Gastroesophageal sphincter (tissue), 4 donors: ENCODE measurements around the gene ZSCAN18. TPM values are rescaled to one million over a fixed set of nuclear protein-coding genes. Genes with fewer than 3 reads are reported as not detected.
A peak's percentile ranks its signal among the peaks of the same experiment; 100 is the strongest.

Experiments used
- ATAC-seq: fragments of 150-250 bp; one replicate; pipeline ENCODE4 v1.9.1; 2016; ENCODE audit warnings: mild to moderate bottlenecking, moderate library complexity
- H3K27ac ChIP-seq, 4 donors: fragments of 200-600 bp; sonication (generic) in 3 of 4; 1 replicate in 3 of 4; 2 replicates in 1 of 4; pipeline ENCODE4 v1.5.1; 2016 to 2019
- H3K27me3 ChIP-seq: fragments of 200-600 bp; sonication (generic); one replicate; pipeline ENCODE4 v1.5.1; 2019
- H3K36me3 ChIP-seq, 2 donors: fragments of 200-600 bp; sonication (generic); one replicate each; pipeline ENCODE4 v1.5.1; 2019; ENCODE audit warnings: control low read depth in 1 of 2
- H3K4me1 ChIP-seq, 3 donors: fragments of 200-600 bp; sonication (generic); 1 replicate in 2 of 3; 2 replicates in 1 of 3; pipeline ENCODE4 v1.5.1; 2016 to 2019; ENCODE audit warnings: control low read depth in 2 of 3
- H3K4me3 ChIP-seq, 2 donors: fragments of 200-600 bp; sonication (generic); one replicate each; pipeline ENCODE4 v1.5.1; 2019; ENCODE audit warnings: mild to moderate bottlenecking in 1 of 2, moderate library complexity in 1 of 2
- H3K9me3 ChIP-seq, 3 donors: fragments of 200-600 bp; sonication (generic); one replicate each; pipeline ENCODE4 v1.5.1; 2017 to 2019; ENCODE audit warnings: control low read depth in 2 of 3
- EP300 ChIP-seq: sonication (generic); formaldehyde crosslinking; IDR thresholded peaks from one replicate; pipeline ENCODE4 v1.6.1; 2017; ENCODE audit warnings: antibody characterized with exemption, mild to moderate bottlenecking
- POLR2A ChIP-seq, 2 donors: fragments of 450-650 bp; IDR thresholded peaks; one replicate each; pipeline ENCODE4 v1.6.1; 2017; ENCODE audit warnings: antibody characterized with exemption in 2 of 2, mild to moderate bottlenecking in 2 of 2, moderate library complexity in 1 of 2
- POLR2AphosphoS5 ChIP-seq: sonication (generic); formaldehyde crosslinking; IDR thresholded peaks from one replicate; pipeline ENCODE4 v1.6.1; 2017; ENCODE audit warnings: antibody characterized with exemption
- WGBS, 2 donors: methylation state at CpG; one replicate each; pipeline ENCODE4 v1.1.5; 2018; ENCODE audit warnings: low coverage in 1 of 2; 5-methylcytosine and 5-hydroxymethylcytosine counted together
- total RNA-seq, 4 donors: library from RNA; depleted of rRNA; stranded (reverse); fragments of >200 nt; gene quantifications; one replicate each; pipeline ENCODE4 v1.1.0, GENCODE V29; 2016
- TF ChIP-seq, protein P1 (sequence below), 4 experiments: fragments of 200-600 bp in 2 of 4; fragments of 450-650 bp in 2 of 4; sonication (generic) in 1 of 4; IDR thresholded peaks; one replicate each; pipeline ENCODE4 v1.5.1; 2017 to 2019; ENCODE audit warnings: antibody characterized with exemption in 4 of 4, mild to moderate bottlenecking in 2 of 4, moderate library complexity in 2 of 4

The ZSCAN18 gene
- total RNA-seq, 4 donors from 2014 or later, result 82.4 to 144 (median 123) TPM

DNA sequence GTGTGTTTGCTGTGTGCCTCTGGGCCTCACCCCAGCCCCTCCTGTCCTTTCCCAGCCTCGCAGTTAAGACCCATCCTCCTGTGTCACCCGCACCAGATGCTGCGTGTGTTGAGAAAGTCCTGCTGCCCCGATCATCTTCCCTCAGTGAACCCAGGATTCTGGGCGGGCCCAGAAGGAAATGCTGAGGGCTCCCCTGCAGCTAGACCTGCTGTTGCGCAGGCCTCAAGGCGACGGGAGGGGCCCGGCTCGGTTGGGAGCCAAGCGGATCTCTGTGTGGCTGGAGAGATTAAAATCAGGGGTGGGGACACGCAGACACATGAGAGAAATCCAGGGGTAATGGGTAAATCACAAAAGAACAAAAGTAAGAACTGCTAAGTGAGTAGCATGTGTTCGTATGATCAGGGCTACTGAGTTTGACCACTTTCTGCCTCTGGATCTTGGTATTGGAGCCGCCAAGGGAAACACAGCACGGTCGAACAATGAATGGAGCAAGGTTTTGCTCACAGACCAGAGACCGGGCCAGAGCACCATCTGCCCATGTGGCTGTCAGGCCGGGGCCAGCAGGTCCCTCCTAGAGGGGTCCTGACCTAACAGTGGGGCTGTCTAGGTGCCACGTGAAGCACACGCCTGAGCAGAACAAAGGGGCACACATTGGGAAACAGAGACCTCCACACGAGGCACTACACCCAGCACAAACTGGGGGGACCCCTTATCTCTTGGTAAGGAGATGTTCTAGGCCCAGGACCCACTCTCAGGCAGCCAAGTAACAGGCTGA lies 57.1 kb downstream of the ZSCAN18 start:
- WGBS, 2 donors, result 76 to 100% methylated on average over 1 to 7 of the region's 21 CpGs
- peaks cover 0 to 13% (median 0%) of the 10 kb centered on the region in 3 donors for H3K4me1 ChIP-seq
- H3K4me3 ChIP-seq, result no peak overlapping the region
- peaks cover 39% of the 10 kb centered on the region for H3K27me3 ChIP-seq
- peaks cover 0 to 81% (median 1%) of the 10 kb centered on the region in 3 donors for H3K9me3 ChIP-seq
- no peak overlapping the region for H3K27ac ChIP-seq
- TF ChIP-seq POLR2AphosphoS5, result no peak
- TF ChIP-seq POLR2A (IDR thresholded peaks at IDR 0.05), result no peak
- TF ChIP-seq EP300, result no peak
- TF ChIP-seq, protein P1, sequence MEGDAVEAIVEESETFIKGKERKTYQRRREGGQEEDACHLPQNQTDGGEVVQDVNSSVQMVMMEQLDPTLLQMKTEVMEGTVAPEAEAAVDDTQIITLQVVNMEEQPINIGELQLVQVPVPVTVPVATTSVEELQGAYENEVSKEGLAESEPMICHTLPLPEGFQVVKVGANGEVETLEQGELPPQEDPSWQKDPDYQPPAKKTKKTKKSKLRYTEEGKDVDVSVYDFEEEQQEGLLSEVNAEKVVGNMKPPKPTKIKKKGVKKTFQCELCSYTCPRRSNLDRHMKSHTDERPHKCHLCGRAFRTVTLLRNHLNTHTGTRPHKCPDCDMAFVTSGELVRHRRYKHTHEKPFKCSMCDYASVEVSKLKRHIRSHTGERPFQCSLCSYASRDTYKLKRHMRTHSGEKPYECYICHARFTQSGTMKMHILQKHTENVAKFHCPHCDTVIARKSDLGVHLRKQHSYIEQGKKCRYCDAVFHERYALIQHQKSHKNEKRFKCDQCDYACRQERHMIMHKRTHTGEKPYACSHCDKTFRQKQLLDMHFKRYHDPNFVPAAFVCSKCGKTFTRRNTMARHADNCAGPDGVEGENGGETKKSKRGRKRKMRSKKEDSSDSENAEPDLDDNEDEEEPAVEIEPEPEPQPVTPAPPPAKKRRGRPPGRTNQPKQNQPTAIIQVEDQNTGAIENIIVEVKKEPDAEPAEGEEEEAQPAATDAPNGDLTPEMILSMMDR (IDR thresholded peaks at IDR 0.05), result no peak
- no peaks in the 10 kb centered on the region for H3K36me3 ChIP-seq
- ATAC-seq, result no peak

DNA sequence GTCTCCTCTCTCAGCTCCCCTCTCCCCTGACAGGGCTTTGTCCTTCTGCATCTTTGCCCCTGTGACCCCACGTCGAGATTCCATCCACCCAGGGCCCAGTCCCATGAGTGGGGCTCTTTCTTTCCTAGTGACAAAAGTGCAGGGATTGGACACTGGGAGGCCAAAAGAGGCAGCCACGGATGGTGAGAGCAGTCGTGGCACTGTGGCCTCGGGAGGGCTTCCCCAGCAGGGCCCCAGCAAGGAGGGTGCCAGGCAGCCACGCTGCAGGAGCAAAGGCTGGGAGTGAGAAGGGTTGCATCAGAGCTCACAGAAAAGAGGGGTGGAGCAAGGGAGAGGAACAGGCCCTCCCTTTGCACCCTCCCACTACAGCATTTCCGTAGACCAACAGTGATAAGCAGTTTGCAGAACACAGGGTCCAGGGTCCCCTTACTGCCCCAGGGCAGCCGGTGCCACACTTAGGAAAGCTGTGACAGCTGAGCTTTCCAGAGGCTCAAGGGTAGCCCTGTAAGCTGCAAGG lies 59.3 kb downstream of the ZSCAN18 start:
- no peak overlapping the region for H3K4me3 ChIP-seq
- peaks cover 0 to 21% (median 0%) of the 10 kb centered on the region in 3 donors for H3K4me1 ChIP-seq
- ATAC-seq, result no peak
- H3K36me3 ChIP-seq, result no peaks in the 10 kb centered on the region
- 31% methylated on average over 6 of the region's 8 CpGs; no CpG with 5 or more reads in 1 of the 2 donors for WGBS, 2 donors
- TF ChIP-seq POLR2AphosphoS5, result no peak
- TF ChIP-seq EP300, result no peak
- TF ChIP-seq, protein P1 (IDR thresholded peaks at IDR 0.05), result no peak
- no peak for TF ChIP-seq POLR2A (IDR thresholded peaks at IDR 0.05)
- no peak overlapping the region for H3K27ac ChIP-seq
- peaks cover 51% of the 10 kb centered on the region for H3K27me3 ChIP-seq
- H3K9me3 ChIP-seq, result peaks cover 0 to 77% (median 1%) of the 10 kb centered on the region in 3 donors

DNA sequence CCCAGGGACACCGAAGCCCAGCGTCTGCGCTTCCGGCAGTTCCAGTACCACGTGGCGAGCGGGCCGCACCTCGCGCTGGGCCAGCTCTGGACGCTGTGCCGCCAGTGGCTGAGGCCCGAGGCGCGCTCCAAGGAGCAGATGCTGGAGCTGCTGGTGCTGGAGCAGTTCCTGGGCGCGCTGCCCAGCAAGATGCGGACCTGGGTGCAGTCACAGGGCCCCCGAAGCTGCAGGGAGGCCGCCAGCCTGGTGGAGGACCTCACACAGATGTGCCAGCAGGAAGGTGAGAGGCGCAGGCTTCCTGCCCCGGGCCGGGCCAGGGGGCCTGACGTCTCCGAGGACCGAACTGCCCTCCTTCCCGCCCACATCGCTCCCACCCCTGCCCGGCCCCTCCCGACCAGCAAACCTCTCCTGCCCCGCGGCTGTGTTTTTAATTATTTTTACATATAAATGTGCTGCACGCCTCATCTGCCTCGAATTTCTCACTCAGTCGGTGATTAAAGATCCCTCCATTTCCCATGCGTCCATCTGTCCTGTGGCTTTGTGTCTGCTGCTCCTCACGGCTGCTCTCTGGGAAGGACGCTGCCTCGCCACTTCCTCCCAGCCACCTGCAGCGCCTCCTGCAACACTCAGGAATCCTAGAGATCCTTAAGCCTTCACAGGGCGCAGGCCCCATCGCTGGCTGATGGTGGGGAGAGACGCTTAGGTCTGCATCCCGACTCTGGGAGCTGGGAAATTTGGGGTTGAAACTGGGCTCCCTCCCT lies 59.9 kb downstream of the ZSCAN18 start:
- Histone ChIP-seq H3K4me3 (peak overlapping the region in 1 of 2 donors; percentile 18), H3K36me3 (no peaks in the 10 kb centered on the region), H3K9me3 (peaks cover 0 to 74% (median 1%) of the 10 kb centered on the region in 3 donors), H3K27ac (no peak overlapping the region), H3K4me1 (peaks cover 0 to 27% (median 0%) of the 10 kb centered on the region in 3 donors), H3K27me3 (peaks cover 54% of the 10 kb centered on the region)
- 16 to 19% methylated on average over 9 to 12 of the region's 44 CpGs for WGBS, 2 donors
- ATAC-seq, result no peak
- TF ChIP-seq POLR2A (IDR thresholded peaks at IDR 0.05) (no peak), POLR2AphosphoS5 (no peak), EP300 (no peak)
- TF ChIP-seq, protein P1 (IDR thresholded peaks at IDR 0.05), result no peak

DNA sequence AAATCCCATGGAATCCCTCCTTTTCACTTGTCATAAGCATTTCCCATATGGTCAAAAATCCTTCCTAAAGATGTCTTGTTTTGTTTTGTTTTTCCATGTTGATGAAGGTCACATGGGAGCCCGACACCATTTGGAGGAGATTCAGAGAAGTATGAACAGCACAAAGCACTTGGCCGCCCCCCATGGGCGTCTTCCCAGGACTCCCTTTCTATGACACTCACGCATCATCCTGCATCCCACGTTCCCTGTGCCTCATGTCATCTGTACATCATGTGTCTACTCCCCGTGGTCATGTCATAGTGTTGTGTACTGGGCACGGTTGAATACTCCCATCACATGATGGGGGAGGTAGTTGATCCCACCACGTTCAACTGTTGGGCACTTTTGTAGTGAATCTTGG lies 62.2 kb downstream of the ZSCAN18 start:
- Histone ChIP-seq H3K4me1 (peaks cover 0 to 28% (median 0%) of the 10 kb centered on the region in 3 donors), H3K27ac (no peak overlapping the region), H3K9me3 (peaks cover 0 to 53% (median 0%) of the 10 kb centered on the region in 3 donors), H3K27me3 (peaks cover 43% of the 10 kb centered on the region), H3K4me3 (no peak overlapping the region), H3K36me3 (no peaks in the 10 kb centered on the region)
- no peak for ATAC-seq
- TF ChIP-seq, protein P1 (IDR thresholded peaks at IDR 0.05), result no peak
- TF ChIP-seq POLR2A (IDR thresholded peaks at IDR 0.05) (no peak), EP300 (no peak), POLR2AphosphoS5 (no peak)
- WGBS, 2 donors, result 55 to 61% methylated on average over 8 of the region's 8 CpGs
